ENCODE measurements around the gene FETUB. TPM values are rescaled to one million over a fixed set of nuclear protein-coding genes. Genes with fewer than 3 reads are reported as not detected.
A peak's percentile ranks its signal among the peaks of the same experiment; 100 is the strongest.

Gene FETUB
- total and polyA plus RNA-seq, 12 donors, result 0.21 to 0.42 (median 0.30) TPM; not detected in 8

DNA sequence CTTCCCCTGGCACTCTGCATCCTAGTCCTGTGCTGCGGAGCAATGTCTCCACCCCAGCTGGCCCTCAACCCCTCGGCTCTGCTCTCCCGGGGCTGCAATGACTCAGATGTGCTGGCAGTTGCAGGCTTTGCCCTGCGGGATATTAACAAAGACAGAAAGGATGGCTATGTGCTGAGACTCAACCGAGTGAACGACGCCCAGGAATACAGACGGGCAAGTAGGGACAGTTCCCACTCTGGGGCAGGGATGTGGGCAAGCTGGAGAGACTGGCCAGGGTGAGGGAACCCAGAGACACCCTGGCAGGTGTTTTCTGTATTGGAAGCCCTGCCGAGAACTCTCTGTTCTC, 247 bp downstream of the FETUB start:
- ATAC-seq, result peak in 5 of 8 donors; percentile 37 to 66 (median 48)
- intact Hi-C loops (cut with DNase I), result loop anchor here in 1 of 10 donors (10.0 kb wide), 1 partner anchor 504 kb away; no protein-coding TSS in a partner anchor

DNA sequence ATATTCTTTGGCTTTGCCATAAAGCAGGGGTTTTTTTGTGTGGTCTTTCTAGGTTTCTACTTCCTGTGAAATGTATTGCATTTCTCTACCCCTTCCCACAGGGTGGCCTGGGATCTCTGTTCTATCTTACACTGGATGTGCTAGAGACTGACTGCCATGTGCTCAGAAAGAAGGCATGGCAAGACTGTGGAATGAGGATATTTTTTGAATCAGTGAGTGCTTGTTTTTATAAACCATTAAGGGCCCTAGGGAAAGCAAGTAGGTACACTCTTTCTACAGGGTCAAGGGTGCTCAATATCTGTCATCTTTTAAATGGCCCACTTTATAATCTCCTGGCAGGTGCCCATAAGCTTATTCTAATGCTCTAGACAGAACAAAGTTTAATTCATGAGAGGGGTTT, 730 bp downstream of the FETUB start:
- Histone ChIP-seq H3K9me3 (no peaks in the 10 kb centered on the region), H3K27ac (no peak overlapping the region), H3K27me3 (no peaks in the 10 kb centered on the region), H3K36me3 (no peaks in the 10 kb centered on the region), H3K4me3 (no peak overlapping the region), H3K4me1 (peaks cover 0 to 19% (median 7%) of the 10 kb centered on the region in 9 donors)
- DNase-seq, result no peak
- peak in 1 of 8 donors; percentile 20 for ATAC-seq
- intact Hi-C loops (cut with DNase I), result loop anchor here in 1 of 10 donors (10.0 kb wide), 1 partner anchor 504 kb away; no protein-coding TSS in a partner anchor
- TF ChIP-seq, protein P1, sequence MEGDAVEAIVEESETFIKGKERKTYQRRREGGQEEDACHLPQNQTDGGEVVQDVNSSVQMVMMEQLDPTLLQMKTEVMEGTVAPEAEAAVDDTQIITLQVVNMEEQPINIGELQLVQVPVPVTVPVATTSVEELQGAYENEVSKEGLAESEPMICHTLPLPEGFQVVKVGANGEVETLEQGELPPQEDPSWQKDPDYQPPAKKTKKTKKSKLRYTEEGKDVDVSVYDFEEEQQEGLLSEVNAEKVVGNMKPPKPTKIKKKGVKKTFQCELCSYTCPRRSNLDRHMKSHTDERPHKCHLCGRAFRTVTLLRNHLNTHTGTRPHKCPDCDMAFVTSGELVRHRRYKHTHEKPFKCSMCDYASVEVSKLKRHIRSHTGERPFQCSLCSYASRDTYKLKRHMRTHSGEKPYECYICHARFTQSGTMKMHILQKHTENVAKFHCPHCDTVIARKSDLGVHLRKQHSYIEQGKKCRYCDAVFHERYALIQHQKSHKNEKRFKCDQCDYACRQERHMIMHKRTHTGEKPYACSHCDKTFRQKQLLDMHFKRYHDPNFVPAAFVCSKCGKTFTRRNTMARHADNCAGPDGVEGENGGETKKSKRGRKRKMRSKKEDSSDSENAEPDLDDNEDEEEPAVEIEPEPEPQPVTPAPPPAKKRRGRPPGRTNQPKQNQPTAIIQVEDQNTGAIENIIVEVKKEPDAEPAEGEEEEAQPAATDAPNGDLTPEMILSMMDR (IDR thresholded peaks at IDR 0.05), result no peak

More for the DNA sequence above, 247 bp downstream of the FETUB start:
- Histone ChIP-seq H3K27ac (no peak overlapping the region), H3K9me3 (peaks cover 0 to 2% (median 0%) of the 10 kb centered on the region in 11 donors), H3K27me3 (peaks cover 0 to 3% (median 0%) of the 10 kb centered on the region in 7 donors), H3K4me1 (peaks cover 0 to 19% (median 7%) of the 10 kb centered on the region in 9 donors), H3K36me3 (no peaks in the 10 kb centered on the region), H3K4me3 (no peak overlapping the region)
- DNase-seq, result no peak
- 56 to 62% methylated on average over 9 of the region's 9 CpGs for WGBS, 2 donors
- TF ChIP-seq, protein P1 (IDR thresholded peaks at IDR 0.05), result no peak

DNA sequence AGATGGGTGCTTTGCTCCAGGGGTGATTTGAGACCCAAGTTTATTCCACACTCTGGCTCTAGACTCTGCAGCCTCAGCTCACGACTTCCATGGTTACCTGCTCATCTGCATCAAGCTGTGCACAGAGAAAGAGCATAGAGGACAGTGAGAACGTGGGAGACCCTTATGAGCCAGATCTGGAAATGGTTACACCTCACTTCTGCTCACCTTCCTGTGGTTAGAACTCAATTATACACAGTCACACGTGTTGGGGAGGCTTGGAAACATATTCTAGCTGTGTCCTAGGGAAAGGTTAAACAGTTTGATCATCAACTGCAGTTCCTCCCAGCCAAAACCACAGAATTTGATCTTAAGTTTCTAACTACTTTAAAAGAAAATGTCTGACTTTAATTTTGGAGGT, 1.8 kb downstream of the FETUB start:
- DNase-seq, result no peak
- 62 to 64% methylated on average over 3 of the region's 3 CpGs for WGBS, 2 donors

DNA sequence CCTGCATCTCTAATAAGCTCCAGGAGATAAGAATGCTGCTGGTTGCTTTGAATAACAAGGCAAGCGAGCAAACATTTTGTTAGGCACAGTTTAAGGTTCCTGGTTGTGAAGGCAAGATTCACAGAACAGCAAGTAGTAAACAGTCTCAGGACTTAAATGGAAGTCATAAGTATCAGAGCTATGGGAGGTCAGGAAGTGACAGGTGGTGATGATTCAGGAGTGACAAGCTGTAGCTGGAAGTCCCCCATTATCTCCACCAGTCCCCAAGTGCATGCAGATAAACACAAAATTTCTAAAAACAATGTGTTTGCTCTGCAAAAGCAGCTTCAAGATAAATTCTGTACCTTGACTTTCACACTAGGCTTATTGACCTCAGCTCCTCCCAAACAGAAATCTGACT, 3.3 kb downstream of the FETUB start:
- intact Hi-C loops (cut with DNase I), result loop anchor here in 1 of 10 donors (10.0 kb wide), 1 partner anchor 501 kb away; no protein-coding TSS in a partner anchor
- no peak for DNase-seq
- Histone ChIP-seq H3K4me1 (peaks cover 0 to 19% (median 7%) of the 10 kb centered on the region in 9 donors), H3K9me3 (no peaks in the 10 kb centered on the region), H3K27ac (no peak overlapping the region), H3K27me3 (no peaks in the 10 kb centered on the region), H3K36me3 (no peaks in the 10 kb centered on the region), H3K4me3 (no peak overlapping the region)
- WGBS, 2 donors, result 63 to 64% methylated on average over 1 of the region's 1 CpG
- TF ChIP-seq, protein P1 (IDR thresholded peaks at IDR 0.05), result no peak
- ATAC-seq, result no peak

More for the DNA sequence above, 1.8 kb downstream of the FETUB start:
- no peaks in the 10 kb centered on the region for H3K27me3 ChIP-seq
- no peak for ATAC-seq
- H3K27ac ChIP-seq, result no peak overlapping the region
- H3K4me1 ChIP-seq, result peaks cover 0 to 19% (median 7%) of the 10 kb centered on the region in 9 donors
- TF ChIP-seq, protein P1 (IDR thresholded peaks at IDR 0.05), result no peak
- intact Hi-C loops (cut with DNase I), result loop anchor here in 1 of 10 donors (10.0 kb wide), 1 partner anchor 503 kb away; no protein-coding TSS in a partner anchor
- no peaks in the 10 kb centered on the region for H3K36me3 ChIP-seq
- no peaks in the 10 kb centered on the region for H3K9me3 ChIP-seq
- H3K4me3 ChIP-seq, result no peak overlapping the region

All from heart right ventricle (tissue), 16 donors.